Umbilical cord (tissue), 2 donors: ENCODE measurements around the gene UBFD1. TPM values are rescaled to one million over a fixed set of nuclear protein-coding genes. Genes with fewer than 3 reads are reported as not detected.
"Not testable (repeated sequence)": the region's sequence is repeated elsewhere in the genome, so short reads cannot be mapped to it uniquely, and the experiment has no call there.

Experiments
- DNase-seq: peaks from one replicate; pipeline ENCODE4 v3.0.0-alpha.2; 2015; ENCODE audit warnings: low spot score
- total RNA-seq: library from RNA; depleted of rRNA; stranded (reverse); fragments of >200 nt; gene quantifications from one replicate; pipeline ENCODE4 v1.2.3, GENCODE V29; 2014; ENCODE audit warnings: low replicate concordance; ENCODE audit not compliant: insufficient read depth

The UBFD1 gene
- total RNA-seq, 1 donor from 2014 or later, result 84.5 TPM

- DNase-seq, result no peak
Measured at GRCh38 chr16:23608194-23608593, 50.7 kb downstream of the UBFD1 start.

- no peak for DNase-seq
Measured at GRCh38 chr16:23609929-23610328, 52.4 kb downstream of the UBFD1 start.

GRCh38 chr16:23610905-23611304 lies 53.4 kb downstream of the UBFD1 start:
- DNase-seq, result not testable (repeated sequence)

- no peak for DNase-seq
Measured at GRCh38 chr16:23611936-23612335, 54.4 kb downstream of the UBFD1 start.

DNA sequence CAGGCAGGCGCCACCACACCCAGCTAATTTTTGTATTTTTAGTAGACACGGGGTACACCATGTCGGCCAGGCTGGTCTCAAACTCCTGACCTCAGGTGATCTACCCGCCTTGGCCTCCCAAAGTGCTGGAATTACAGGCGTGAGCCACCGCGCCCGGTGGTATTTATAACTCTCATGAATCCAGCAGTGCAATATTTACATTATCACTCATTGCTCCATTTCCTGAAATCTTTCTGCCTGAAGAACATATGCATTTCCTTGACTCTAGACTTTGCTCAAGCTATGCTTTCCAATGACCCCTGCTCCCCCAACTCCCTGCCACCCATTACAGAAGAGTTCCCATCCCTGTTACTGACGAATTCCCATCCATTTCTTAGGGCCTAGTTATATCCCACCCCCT lies 58.3 kb downstream of the UBFD1 start:
- DNase-seq, result no peak

Other genes starting within 250 kb of the UBFD1 start
- 5.5 TPM for gene COG7, start 104.5 kb upstream of the UBFD1 start, total RNA-seq
- gene GGA2, start 47.2 kb upstream of the UBFD1 start, total RNA-seq, result 44.3 TPM
- gene EARS2, start 377 bp upstream of the UBFD1 start, total RNA-seq, result 26.0 TPM
- 122 TPM for gene NDUFAB1, start 38.6 kb downstream of the UBFD1 start, total RNA-seq
- gene PALB2, start 83.6 kb downstream of the UBFD1 start, total RNA-seq, result 6.3 TPM
- gene DCTN5, start 83.7 kb downstream of the UBFD1 start, total RNA-seq, result 35.6 TPM
- 27.4 TPM for gene PLK1, start 121.2 kb downstream of the UBFD1 start, total RNA-seq
- 5.8 TPM for gene ERN2, start 155.5 kb downstream of the UBFD1 start, total RNA-seq
- gene CHP2, start 197.3 kb downstream of the UBFD1 start, total RNA-seq, result 0.24 TPM